ENCODE data around the gene ZNF714. TPM values are rescaled to one million over a fixed set of nuclear protein-coding genes. Genes with fewer than 3 reads are reported as not detected.

The ZNF714 gene
- total RNA-seq, result 10 to 100 TPM in 2 of 5 donors, 1 to 10 TPM in 3; 2.2 to 22.4 (median 4.6) TPM
- 1 to 10 TPM; 1.1 to 2.0 (median 1.5) TPM for polyA plus RNA-seq
- long read RNA-seq, donor 1, full-length matches to known transcripts, result 1 of 1 reads
- long read RNA-seq, donor 1, partial matches to known transcripts, result 0 of 1 reads
- long read RNA-seq, donor 1, other reads (novel, unspliced or antisense), result 0 of 1 reads
- long read RNA-seq, donor 2, result 0 reads
- long read RNA-seq, donor 3, full-length matches to known transcripts, result 2 of 2 reads
- long read RNA-seq, donor 3, partial matches to known transcripts, result 0 of 2 reads
- long read RNA-seq, donor 3, other reads (novel, unspliced or antisense), result 0 of 2 reads
- long read RNA-seq, donor 4, result 0 reads
- long read RNA-seq, donor 5, full-length matches to known transcripts, result 1 of 1 reads
- long read RNA-seq, donor 5, partial matches to known transcripts, result 0 of 1 reads
- long read RNA-seq, donor 5, other reads (novel, unspliced or antisense), result 0 of 1 reads
- long read RNA-seq, donor 6, full-length matches to known transcripts, result 2 of 7 reads
- long read RNA-seq, donor 6, partial matches to known transcripts, result 5 of 7 reads
- long read RNA-seq, donor 6, other reads (novel, unspliced or antisense), result 0 of 7 reads
- long read RNA-seq, donor 7, result 0 reads
- long read RNA-seq, donor 8, partial matches to known transcripts, result 0 of 1 reads
- long read RNA-seq, donor 8, other reads (novel, unspliced or antisense), result 0 of 1 reads
- long read RNA-seq, donor 9, partial matches to known transcripts, result 0 of 1 reads
- long read RNA-seq, donor 9, other reads (novel, unspliced or antisense), result 0 of 1 reads
- long read RNA-seq, donor 10, result 0 reads

- H3K27ac ChIP-seq, result peak within 1 kb of the TSS; percentile 50 to 83 (median 76)
- TF ChIP-seq POLR2AphosphoS5 (IDR thresholded peaks at IDR 0.05) (peak in 2 of 3 donors; percentile 20 to 71), CTCF (IDR thresholded peaks at IDR 0.05) (no peak), EP300 (IDR thresholded peaks at IDR 0.05) (no peak), POLR2A (IDR thresholded peaks at IDR 0.05) (no peak)
- H3K27me3 ChIP-seq, result no peaks in the 10 kb centered on the region
- H3K4me1 ChIP-seq, result peaks cover 0 to 16% (median 10%) of the 10 kb centered on the region in 4 donors
- 0 to 61% (median 37%) methylated on average over 25 to 38 of the region's 38 CpGs for WGBS, 5 donors
- H3K9me3 ChIP-seq, result no peaks in the 10 kb centered on the region
- intact Hi-C loops (cut with DNase I; ENCODE audit: low total_unique reads), result no loop called here
- no peaks in the 10 kb centered on the region for H3K36me3 ChIP-seq
- peak within 1 kb of the TSS; percentile 57 to 76 (median 63) for H3K4me3 ChIP-seq
- DNase-seq, result peak; percentile 79 to 95
These were observed at the start of gene ZNF714 for GRCh38 chr19:21082011-21082975. ZNF714 (plus strand) TSS chr19:21082203; CDS start chr19:21098269, 16,066 bp downstream.

GRCh38 chr19:21045028-21045427 lies 37.0 kb upstream of the ZNF714 start:
- H3K4me1 ChIP-seq, result no peaks in the 10 kb centered on the region
- TF ChIP-seq CTCF (IDR thresholded peaks at IDR 0.05) (no peak), EP300 (IDR thresholded peaks at IDR 0.05) (no peak), POLR2AphosphoS5 (IDR thresholded peaks at IDR 0.05) (no peak), POLR2A (IDR thresholded peaks at IDR 0.05) (no peak)
- peaks cover 0 to 68% (median 48%) of the 10 kb centered on the region in 4 donors for H3K9me3 ChIP-seq
- no peak overlapping the region for H3K4me3 ChIP-seq
- no peak overlapping the region for H3K27ac ChIP-seq
- peaks cover 5 to 89% (median 77%) of the 10 kb centered on the region in 4 donors for H3K36me3 ChIP-seq
- intact Hi-C loops (cut with DNase I; ENCODE audit: low total_unique reads), result no loop called here
- no peak for DNase-seq
- no peaks in the 10 kb centered on the region for H3K27me3 ChIP-seq

GRCh38 chr19:21046489-21046888 lies 35.5 kb upstream of the ZNF714 start:
- H3K36me3 ChIP-seq, result peaks cover 10 to 90% (median 81%) of the 10 kb centered on the region in 4 donors
- H3K4me1 ChIP-seq, result no peaks in the 10 kb centered on the region
- intact Hi-C loops (cut with DNase I; ENCODE audit: low total_unique reads), result no loop called here
- H3K27me3 ChIP-seq, result no peaks in the 10 kb centered on the region
- TF ChIP-seq CTCF (IDR thresholded peaks at IDR 0.05), result no peak
- TF ChIP-seq EP300 (IDR thresholded peaks at IDR 0.05), result no peak
- TF ChIP-seq POLR2A (IDR thresholded peaks at IDR 0.05), result no peak
- TF ChIP-seq POLR2AphosphoS5 (IDR thresholded peaks at IDR 0.05), result no peak
- no peak overlapping the region for H3K27ac ChIP-seq
- H3K4me3 ChIP-seq, result no peak overlapping the region
- 92 to 99% (median 98%) methylated on average over 3 of the region's 3 CpGs for WGBS, 5 donors
- H3K9me3 ChIP-seq, result peaks cover 0 to 79% (median 55%) of the 10 kb centered on the region in 4 donors
- no peak for DNase-seq
